Stimulated activated CD4-positive, alpha-beta T cell treated with anti-CD3 and anti-CD28 coated beads, TNF-alpha, amount 100 ng/mL, for 24 hours (primary cell): ENCODE measurements around the gene UGT1A9.

Experiments
- DNase-seq, 3 experiments: peaks; one replicate each; pipeline ENCODE4 v3.0.0-alpha.2; 2020; ENCODE audit warnings: low read depth in 3 of 3

The UGT1A9 gene

GRCh38 chr2:233758849-233759248 lies 87.2 kb downstream of the UGT1A9 start:
- DNase-seq = no peak

- DNase-seq = no peak
These were observed 88.3 kb downstream of the UGT1A9 start, which contains the start of gene UGT1A1 for GRCh38 chr2:233760043-233760442. UGT1A1 (plus strand) TSS chr2:233760270; CDS start chr2:233760288, 18 bp downstream.

DNA sequence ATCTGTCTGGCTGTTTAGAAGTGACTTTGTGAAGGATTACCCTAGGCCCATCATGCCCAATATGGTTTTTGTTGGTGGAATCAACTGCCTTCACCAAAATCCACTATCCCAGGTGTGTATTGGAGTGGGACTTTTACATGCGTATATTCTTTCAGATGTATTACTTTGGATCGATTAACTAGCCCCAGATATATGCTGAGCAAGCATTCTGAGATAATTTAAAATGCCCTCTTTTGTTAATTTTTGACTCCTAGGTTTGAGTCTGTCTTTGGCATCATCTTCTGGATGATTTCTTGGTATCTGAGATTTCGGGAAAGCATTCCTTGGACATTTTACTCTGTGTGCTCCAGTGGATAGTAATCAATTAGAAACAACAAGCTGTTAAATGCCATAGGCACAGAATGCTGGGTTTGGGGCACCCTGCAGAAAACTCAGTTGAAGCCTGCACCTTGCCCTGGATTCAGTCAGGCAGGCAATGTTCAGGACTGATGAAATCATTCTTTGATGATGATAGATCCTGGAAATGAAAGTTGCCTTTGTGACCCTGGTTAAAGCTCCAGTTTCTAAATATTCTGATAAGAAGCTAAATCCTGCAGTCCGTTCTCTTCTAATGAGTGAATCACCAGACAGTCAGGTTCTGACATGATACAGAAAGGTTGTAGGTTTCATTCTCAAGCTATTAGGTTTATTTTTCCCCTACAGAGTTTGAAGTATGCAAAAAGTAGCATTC lies 89.5 kb downstream of the UGT1A9 start:
- DNase-seq = no peak

DNA sequence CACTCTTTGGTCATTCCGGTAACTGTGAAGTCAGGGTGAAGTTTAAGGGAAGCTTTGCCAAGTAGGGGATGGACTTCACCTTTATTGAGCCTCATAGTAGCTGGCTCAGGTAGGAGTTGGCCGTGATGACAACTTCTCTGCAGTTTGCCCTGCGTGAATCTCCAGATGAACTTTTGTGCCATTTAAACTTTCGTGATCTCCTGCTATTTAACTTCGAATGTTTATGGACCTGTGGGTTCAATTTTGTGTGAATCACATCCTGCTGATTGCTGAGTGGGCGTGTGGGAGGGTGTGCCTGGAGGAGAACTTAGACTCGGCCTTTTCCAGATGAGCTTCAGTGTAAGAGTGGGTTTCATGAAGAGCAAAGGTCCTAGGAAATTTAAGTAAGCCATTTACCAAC lies 92.6 kb downstream of the UGT1A9 start:
- DNase-seq = no peak

GRCh38 chr2:233764761-233765160 lies 93.1 kb downstream of the UGT1A9 start:
- DNase-seq = no peak

GRCh38 chr2:233766416-233766815 lies 94.7 kb downstream of the UGT1A9 start:
- DNase-seq = no peak

DNA sequence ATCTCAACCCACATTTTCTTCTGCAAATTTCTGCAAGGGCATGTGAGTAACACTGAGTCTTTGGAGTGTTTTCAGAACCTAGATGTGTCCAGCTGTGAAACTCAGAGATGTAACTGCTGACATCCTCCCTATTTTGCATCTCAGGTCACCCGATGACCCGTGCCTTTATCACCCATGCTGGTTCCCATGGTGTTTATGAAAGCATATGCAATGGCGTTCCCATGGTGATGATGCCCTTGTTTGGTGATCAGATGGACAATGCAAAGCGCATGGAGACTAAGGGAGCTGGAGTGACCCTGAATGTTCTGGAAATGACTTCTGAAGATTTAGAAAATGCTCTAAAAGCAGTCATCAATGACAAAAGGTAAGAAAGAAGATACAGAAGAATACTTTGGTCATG lies 96.4 kb downstream of the UGT1A9 start:
- DNase-seq = no peak

DNA sequence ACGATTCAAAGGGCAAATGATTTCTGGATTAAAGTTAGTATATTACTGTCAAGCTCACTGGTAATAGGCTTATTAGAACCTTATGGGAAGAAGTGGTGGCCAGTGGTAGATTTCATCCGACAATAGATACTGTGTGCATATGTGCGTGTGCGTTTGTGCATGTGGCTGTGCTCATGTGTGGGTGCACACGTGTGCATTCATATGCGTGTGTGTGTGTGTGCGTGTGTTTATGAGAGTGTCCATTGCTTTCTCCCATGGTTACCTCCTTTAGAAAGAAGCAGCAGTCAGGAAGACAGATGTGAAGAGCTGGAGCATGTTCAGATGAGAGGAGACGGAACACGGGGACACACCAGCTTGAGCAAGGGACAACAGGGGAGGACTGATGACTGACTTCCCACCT lies 97.6 kb downstream of the UGT1A9 start:
- DNase-seq = no peak

- DNase-seq = no peak
These were observed 100.5 kb downstream of the UGT1A9 start for GRCh38 chr2:233772153-233772552.

DNA sequence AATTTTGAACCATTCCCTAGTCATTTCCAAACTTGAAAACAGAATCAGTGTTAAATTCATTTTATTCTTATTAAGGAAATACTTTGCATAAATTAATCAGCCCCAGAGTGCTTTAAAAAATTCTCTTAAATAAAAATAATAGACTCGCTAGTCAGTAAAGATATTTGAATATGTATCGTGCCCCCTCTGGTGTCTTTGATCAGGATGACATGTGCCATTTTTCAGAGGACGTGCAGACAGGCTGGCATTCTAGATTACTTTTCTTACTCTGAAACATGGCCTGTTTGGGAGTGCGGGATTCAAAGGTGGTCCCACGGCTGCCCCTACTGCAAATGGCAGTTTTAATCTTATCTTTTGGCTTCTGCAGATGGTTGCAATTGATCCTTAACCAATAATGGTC lies 100.9 kb downstream of the UGT1A9 start:
- DNase-seq = no peak

DNA sequence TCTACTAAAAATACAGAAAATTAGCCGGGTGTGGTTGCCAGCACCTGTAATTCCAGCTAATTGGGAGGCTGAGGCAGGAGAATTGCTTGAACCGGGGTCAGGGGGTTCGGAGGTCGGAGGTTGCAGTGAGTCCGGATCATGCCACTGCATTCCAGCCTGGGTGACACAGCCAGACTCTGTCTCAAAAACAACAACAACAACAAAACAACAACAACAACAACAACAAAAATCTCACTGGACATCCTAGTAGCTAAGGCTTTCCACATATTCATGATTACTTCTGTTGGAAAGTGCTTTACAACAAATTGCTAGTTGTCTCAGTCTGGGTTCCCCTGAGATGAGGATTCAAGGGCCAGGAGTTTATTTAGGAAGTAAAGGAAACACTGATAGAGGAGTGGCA lies 102.2 kb downstream of the UGT1A9 start:
- DNase-seq = no peak

DNA sequence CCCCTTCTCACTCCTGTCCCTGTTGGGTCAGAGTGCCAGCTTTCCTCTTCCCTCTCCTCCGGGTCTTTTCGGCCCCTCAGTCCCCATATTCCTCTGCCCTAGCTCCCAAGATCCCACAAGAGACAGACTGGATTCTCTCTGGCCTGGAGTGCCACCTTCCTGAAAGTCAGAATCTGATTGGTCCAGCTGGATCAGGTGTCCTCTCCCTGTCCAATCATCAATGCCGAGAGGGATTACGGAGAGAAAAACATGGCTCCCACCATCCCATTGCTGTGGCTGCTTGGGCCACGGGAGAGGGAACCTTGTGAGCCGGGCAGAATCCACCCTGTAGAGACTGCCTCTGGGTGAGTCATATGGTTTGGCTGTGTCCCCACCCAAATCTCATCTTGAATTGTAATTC lies 103.7 kb downstream of the UGT1A9 start:
- no peak for DNase-seq

- DNase-seq = no peak
These were observed 106.3 kb downstream of the UGT1A9 start, which contains the start of gene MROH2A for GRCh38 chr2:233778030-233778429. MROH2A (plus strand) TSS chr2:233778330; CDS start chr2:233779359, 1,029 bp downstream.

- no peak for DNase-seq
These were observed 108.0 kb downstream of the UGT1A9 start for GRCh38 chr2:233779722-233780121.

GRCh38 chr2:233780771-233781170 lies 109.1 kb downstream of the UGT1A9 start:
- DNase-seq = no peak

GRCh38 chr2:233789554-233789953 lies 117.9 kb downstream of the UGT1A9 start:
- no peak for DNase-seq

DNA sequence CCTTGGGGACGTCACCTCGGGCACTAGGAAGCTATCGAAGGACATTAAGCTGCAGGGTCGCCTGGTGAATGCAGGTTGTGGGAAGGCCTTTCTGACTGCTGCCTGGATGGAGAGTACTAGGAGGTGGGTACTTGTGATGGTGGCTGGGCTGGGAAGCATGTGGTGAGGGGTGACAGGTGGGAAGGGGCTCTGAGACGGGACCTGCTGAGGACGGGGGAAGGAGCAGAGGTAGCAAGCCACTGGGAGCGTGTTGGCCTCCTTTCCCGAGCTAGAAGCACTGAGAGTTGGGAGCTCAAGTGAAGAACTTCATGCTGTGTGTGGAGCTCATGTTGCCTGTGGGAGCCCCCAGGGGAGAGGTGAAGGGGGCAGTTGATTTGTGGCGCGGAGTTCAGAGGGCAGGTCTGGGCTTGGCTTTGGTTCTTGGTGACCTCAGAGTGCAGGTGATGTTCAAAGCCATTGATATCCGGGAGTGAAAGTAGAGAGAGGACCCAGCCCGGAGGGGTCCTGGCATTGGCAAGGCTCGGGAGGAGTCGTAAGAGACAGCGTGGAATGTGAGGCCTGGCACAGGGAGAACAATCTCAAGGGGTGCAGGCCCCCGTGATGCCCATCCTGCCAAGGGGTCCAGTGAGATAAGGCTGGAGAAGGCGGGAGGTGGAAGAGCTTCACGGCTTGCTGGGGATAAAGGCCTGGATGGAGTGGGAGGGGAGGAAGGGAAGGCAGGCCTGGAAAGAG lies 119.6 kb downstream of the UGT1A9 start:
- DNase-seq = no peak

- no peak for DNase-seq
These were observed 120.2 kb downstream of the UGT1A9 start for GRCh38 chr2:233791883-233792329.

GRCh38 chr2:233792720-233793119 lies 121.0 kb downstream of the UGT1A9 start:
- no peak for DNase-seq

DNA sequence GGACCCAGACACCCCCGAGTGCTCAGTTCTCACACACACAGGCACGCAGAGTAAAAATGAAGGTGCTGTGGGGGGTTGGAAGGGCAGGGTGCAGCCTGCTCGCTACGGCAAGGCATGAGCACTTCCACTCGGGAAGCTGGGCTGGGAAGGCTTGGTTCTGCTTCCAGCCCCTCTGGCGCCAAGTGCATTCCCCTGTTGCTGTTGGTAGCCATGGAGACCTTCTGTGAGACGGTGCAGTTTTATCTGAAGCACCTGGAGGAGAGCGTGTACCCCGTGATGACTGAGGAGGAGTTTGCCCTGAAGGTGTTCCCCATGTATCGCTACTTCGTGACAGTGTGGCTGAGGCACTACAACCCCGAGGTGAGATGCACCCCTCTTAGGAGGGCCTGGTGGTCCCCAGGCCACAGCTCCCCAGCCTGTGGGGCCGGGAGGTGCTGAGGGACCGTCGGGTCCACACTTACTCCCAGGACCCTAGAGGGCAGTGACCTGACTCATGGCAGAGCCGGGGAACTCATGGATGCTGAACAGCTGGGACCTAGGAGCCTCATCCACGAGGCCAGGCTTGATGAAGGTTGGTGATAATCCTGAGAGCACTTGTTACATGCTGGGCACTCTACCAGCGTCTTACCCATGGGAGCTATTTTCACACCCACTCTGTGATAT lies 121.9 kb downstream of the UGT1A9 start:
- no peak for DNase-seq

DNA sequence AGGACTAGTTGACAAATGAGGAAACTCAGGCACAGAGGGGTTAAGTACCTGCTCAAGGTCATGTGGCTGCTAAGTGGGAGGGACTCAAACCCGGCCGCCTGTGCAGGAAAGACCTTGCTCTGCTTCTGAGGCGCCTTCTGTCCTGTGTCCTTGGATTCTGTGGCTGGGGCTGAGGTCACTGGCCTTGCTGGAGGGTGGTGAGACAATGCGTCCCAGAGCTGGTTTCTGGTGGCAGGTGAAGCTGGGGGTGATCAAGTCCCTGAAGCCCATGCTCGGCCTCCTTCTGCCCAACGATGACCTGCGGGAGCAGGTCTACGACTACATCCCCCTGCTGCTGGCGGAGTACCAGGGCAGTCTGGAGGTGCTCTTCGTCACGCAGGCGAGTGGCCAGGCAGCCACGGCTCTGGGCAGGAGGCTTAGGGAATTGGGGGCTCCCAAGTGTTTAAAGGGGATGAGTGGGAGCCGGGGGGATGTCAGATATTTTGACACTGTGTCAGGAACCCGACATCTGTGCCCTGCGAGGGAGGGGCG lies 122.5 kb downstream of the UGT1A9 start:
- no peak for DNase-seq

DNA sequence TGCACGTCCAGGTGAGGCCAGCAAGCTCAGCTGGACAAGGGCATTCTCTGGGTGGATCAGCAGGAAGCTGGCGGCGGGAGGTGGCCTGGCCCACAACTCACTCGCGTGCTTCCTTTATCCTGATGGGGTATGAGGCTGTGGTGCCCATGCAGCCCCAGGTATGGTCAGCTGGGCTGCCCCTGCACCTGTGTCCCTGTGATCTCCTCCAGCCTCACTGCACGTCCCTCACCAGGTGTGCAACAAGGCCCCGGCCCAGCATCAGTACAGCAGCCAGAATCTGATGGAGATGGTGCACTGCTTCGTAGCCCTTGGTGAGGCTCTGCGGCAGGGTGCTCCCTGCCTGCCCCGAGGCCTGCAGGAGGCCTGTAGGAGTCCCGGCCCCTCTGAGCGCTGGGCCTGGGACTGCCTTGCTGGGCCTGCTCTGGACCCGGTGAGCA lies 124.1 kb downstream of the UGT1A9 start:
- DNase-seq = no peak
